Calu3 (cell line): ENCODE results near the gene KLK10. TPM values are rescaled to one million over a fixed set of nuclear protein-coding genes. Genes with fewer than 3 reads are reported as not detected.

Experiments used
- BruUV-seq: library from RNA; stranded (reverse); fragments of 400-500 nt; replicated peaks from 2 replicates; lab custom pipeline; 2021; lab: Mats Ljungman, UMichigan
- CTCF ChIA-PET: fragments of 300-600 bp; sonication (Branson Sonifier 250); formaldehyde crosslinking; loops from one replicate; lab custom pipeline; 2022; ENCODE audit warnings: antibody characterized with exemption; lab: Charles Lee
- DNase-seq: peaks from one replicate; pipeline ENCODE4 v3.0.0; 2022
- H3K27ac Mint-ChIP-seq: one replicate; pipeline ENCODE4 v1.8.0; 2022; ENCODE audit warnings: mixed read lengths; ENCODE audit not compliant: unreplicated experiment
- H3K27me3 Mint-ChIP-seq: one replicate; pipeline ENCODE4 v1.8.0; 2022; ENCODE audit warnings: mixed read lengths; ENCODE audit not compliant: unreplicated experiment
- H3K36me3 Mint-ChIP-seq: one replicate; pipeline ENCODE4 v1.8.0; 2022; ENCODE audit warnings: mild to moderate bottlenecking, moderate library complexity, mixed read lengths; ENCODE audit not compliant: insufficient read depth, unreplicated experiment
- H3K4me1 Mint-ChIP-seq: one replicate; pipeline ENCODE4 v1.8.0; 2022; ENCODE audit warnings: mild to moderate bottlenecking, low read depth, mixed read lengths; ENCODE audit not compliant: unreplicated experiment
- H3K4me3 Mint-ChIP-seq: one replicate; pipeline ENCODE4 v1.8.0; 2022; ENCODE audit warnings: mild to moderate bottlenecking, low read depth, moderate library complexity, mixed read lengths; ENCODE audit not compliant: unreplicated experiment
- H3K9me3 Mint-ChIP-seq: one replicate; pipeline ENCODE4 v1.8.0; 2022; ENCODE audit warnings: low read depth, mixed read lengths; ENCODE audit not compliant: unreplicated experiment
- intact Hi-C: fragments of 100-400 bp; cut with micrococcal nuclease; formaldehyde crosslinking; loops from one replicate; pipeline ENCODE4 v1.10.0; 2022; ENCODE audit not compliant: unreplicated experiment
- total RNA-seq: library from RNA; stranded (reverse); gene quantifications from 2 replicates; pipeline ENCODE4 v1.2.3, GENCODE V29; 2022
- TF ChIP-seq, protein P1 (sequence below): fragments of 200-600 bp; IDR thresholded peaks from one replicate; pipeline ENCODE4 v1.8.0; 2022; ENCODE audit warnings: antibody characterized with exemption; ENCODE audit not compliant: unreplicated experiment

KLK10 gene
- total RNA-seq, 1 experiment from 2014 or later = 24.2 TPM

DNA sequence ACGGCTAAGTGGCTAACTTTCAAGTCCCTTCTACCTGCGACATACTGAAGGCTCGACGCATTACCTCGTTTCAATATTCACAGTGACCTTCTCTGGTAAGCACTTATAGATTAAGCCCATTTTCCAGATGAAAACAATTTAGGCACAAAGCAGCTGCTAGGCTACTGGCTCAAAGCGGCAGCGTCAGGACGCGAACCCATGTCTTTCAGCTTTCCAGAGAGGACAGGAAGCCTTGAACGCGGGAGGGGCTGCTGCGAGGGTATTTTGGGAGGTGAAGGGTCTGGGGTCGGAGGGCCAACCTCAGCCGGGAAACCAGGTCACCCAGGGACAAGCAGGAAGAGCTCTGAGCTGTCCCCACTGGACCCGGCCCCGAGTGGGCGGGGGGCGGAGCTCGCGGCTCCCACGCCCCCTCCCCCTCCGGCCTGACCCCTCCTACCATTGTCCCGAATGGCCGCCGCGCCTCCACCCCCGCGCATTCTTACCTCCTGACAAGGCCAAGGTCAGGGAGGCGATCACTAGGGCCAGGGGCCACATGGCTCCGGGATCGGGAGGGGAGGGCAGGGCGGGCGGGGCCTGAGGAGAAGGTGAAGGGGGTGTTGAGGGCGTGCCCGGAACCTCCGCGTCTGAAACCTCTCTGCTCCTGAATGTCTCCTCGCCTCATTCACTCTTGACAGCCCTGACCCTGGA lies 45.2 kb upstream of the KLK10 start, which contains the start of gene KLK13:
TSS of gene KLK13 (minus strand) at position 559 of the 687 bp plus-strand sequence. CDS start at position 534, 25 bp downstream.
- Mint-ChIP-seq H3K4me1 (no peaks in the 10 kb centered on the region), H3K27me3 (peaks cover 54% of the 10 kb centered on the region), H3K9me3 (peaks cover 12% of the 10 kb centered on the region), H3K36me3 (no peaks in the 10 kb centered on the region), H3K4me3 (peak within 1 kb of the TSS; percentile 56), H3K27ac (no peak within 1 kb of the TSS)
- intact Hi-C loops = no loop called here
- DNase-seq = peak; percentile 24
- CTCF ChIA-PET = interaction anchor here (0.7 to 0.9 kb wide), 2 partner anchors 12 to 44 kb away, joined by 4 read pairs; no protein-coding TSS in a partner anchor
- BruUV-seq = no TSS peak
- TF ChIP-seq, protein P1, sequence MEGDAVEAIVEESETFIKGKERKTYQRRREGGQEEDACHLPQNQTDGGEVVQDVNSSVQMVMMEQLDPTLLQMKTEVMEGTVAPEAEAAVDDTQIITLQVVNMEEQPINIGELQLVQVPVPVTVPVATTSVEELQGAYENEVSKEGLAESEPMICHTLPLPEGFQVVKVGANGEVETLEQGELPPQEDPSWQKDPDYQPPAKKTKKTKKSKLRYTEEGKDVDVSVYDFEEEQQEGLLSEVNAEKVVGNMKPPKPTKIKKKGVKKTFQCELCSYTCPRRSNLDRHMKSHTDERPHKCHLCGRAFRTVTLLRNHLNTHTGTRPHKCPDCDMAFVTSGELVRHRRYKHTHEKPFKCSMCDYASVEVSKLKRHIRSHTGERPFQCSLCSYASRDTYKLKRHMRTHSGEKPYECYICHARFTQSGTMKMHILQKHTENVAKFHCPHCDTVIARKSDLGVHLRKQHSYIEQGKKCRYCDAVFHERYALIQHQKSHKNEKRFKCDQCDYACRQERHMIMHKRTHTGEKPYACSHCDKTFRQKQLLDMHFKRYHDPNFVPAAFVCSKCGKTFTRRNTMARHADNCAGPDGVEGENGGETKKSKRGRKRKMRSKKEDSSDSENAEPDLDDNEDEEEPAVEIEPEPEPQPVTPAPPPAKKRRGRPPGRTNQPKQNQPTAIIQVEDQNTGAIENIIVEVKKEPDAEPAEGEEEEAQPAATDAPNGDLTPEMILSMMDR = no peak

DNA sequence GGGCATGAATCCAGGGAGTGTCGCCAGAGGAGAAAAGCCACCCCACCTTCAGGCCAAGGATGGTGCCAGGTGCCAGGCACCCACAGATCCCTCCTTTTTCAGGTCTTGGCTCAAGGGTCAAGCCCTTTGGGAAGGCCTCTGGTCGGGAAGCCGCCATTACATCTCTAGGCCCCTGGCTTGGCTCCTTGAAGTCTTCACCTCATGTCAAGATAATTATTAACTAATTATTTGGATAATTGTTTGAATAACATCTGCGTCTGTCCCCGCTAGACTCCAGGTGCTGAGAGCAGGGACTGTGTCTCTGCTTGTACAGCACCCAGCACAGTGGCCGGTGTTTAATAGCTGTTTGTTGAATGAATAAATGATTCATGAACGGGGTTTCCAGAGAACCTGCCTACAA lies 44.2 kb upstream of the KLK10 start:
- TF ChIP-seq, protein P1 = no peak
- CTCF ChIA-PET = interaction anchor here (0.7 kb wide), 1 partner anchor 13 kb away, joined by 4 read pairs; no protein-coding TSS in a partner anchor

DNA sequence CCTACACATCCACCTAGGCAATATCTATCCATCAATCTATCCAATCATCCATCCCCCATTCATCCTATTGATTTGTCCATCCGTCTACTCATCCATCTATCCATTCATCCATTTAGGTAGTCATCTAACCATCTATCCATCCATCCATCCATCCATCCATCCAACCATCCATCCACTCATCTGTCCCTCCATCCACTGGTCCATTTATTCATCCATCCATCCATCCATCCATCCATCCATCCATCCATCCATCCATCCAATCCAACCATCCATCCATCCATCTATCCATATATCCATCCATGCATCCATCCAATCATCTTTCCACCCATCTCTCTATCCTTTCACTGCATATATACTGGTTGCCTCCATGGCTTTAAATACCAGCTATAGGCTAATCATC lies 41.5 kb upstream of the KLK10 start:
- Mint-ChIP-seq H3K4me3 (no peak overlapping the region), H3K27me3 (peaks cover 67% of the 10 kb centered on the region), H3K27ac (no peak overlapping the region), H3K9me3 (peaks cover 6% of the 10 kb centered on the region), H3K36me3 (no peaks in the 10 kb centered on the region), H3K4me1 (no peaks in the 10 kb centered on the region)
- no TSS peak for BruUV-seq
- TF ChIP-seq, protein P1 = no peak
- no peak for DNase-seq
- intact Hi-C loops = no loop called here
- CTCF ChIA-PET = no interaction called here

More for the DNA sequence above, 44.2 kb upstream of the KLK10 start:
- Mint-ChIP-seq H3K27ac (no peak overlapping the region), H3K36me3 (no peaks in the 10 kb centered on the region), H3K27me3 (peaks cover 63% of the 10 kb centered on the region), H3K4me3 (no peak overlapping the region), H3K9me3 (peaks cover 12% of the 10 kb centered on the region), H3K4me1 (no peaks in the 10 kb centered on the region)
- no peak for DNase-seq
- no TSS peak for BruUV-seq
- intact Hi-C loops = no loop called here

DNA sequence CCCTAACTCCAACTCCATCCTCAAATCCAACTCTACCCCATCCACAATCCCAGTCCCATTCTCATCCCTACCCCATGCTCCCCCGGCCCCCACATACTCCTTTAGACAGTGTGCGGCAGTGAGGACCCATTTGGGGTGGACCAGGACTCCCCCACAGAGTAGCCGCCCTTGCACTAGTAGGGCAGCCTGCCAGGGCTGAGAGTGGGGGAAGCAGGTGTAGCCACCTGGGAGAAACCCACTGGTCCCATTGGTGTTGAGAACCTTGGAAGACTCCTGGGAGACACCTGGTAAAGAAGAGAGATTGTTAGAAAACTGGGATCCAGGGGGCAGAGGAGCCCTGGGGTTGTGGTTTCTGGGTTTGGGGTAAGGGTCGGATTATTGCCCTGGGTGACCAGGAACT lies 40.8 kb upstream of the KLK10 start:
- H3K27ac Mint-ChIP-seq = no peak overlapping the region
- CTCF ChIA-PET = no interaction called here
- TF ChIP-seq, protein P1 = no peak
- BruUV-seq = no TSS peak
- no peaks in the 10 kb centered on the region for H3K4me1 Mint-ChIP-seq
- DNase-seq = no peak
- intact Hi-C loops = no loop called here
- peaks cover 67% of the 10 kb centered on the region for H3K27me3 Mint-ChIP-seq
- H3K9me3 Mint-ChIP-seq = peaks cover 6% of the 10 kb centered on the region
- no peak overlapping the region for H3K4me3 Mint-ChIP-seq
- H3K36me3 Mint-ChIP-seq = no peaks in the 10 kb centered on the region
